H1 (cell line): Measurements from ENCODE around the gene CDK2. TPM values are rescaled to one million over a fixed set of nuclear protein-coding genes. Genes with fewer than 3 reads are reported as not detected.
A peak's percentile ranks its signal among the peaks of the same experiment; 100 is the strongest.

Experiments
- CTCF ChIA-PET: fragments of 300-600 bp; sonication (Branson Sonifier 250); formaldehyde crosslinking; loops from one replicate; lab custom pipeline; 2021; ENCODE audit not compliant: partially characterized antibody; lab: Charles Lee
- POLR2A ChIA-PET: fragments of 300-600 bp; sonication (Branson Sonifier 250); formaldehyde crosslinking; loops from one replicate; lab custom pipeline; 2021; ENCODE audit warnings: inconsistent platforms; ENCODE audit not compliant: partially characterized antibody; lab: Charles Lee
- DNase-seq, 2 experiments: peaks; one replicate each; pipeline versions ENCODE4 v3.0.0 to v3.0.0-alpha.2; 2010 to 2022; ENCODE audit warnings: low spot score in 2 of 2, low read depth in 1 of 2, mixed read lengths in 1 of 2
- FAIRE-seq: peaks from 2 replicates; lab custom pipeline; 2011; peaks lifted over from hg19 to GRCh38; lab: Jason Lieb, UNC
- H2AFZ ChIP-seq: 2 replicates; pipeline ENCODE4 v1.8.1; 2012; ENCODE audit warnings: low read length, inconsistent platforms
- H2AK5ac ChIP-seq: 2 replicates; pipeline ENCODE4 v1.6.1; 2013; ENCODE audit warnings: low read depth, low read length
- H2BK120ac ChIP-seq: replicated peaks from 2 replicates; pipeline ENCODE3; 2013; ENCODE audit warnings: low read depth, low read length, inconsistent platforms
- H2BK12ac ChIP-seq: 2 replicates; pipeline ENCODE4 v1.6.1; 2013; ENCODE audit warnings: low read depth, low read length
- H2BK15ac ChIP-seq: 2 replicates; pipeline ENCODE4 v1.6.1; 2013; ENCODE audit warnings: low read length
- H2BK20ac ChIP-seq: 2 replicates; pipeline ENCODE4 v1.6.1; 2013; ENCODE audit warnings: low read length
- H2BK5ac ChIP-seq: 2 replicates; pipeline ENCODE4 v1.6.1; 2013; ENCODE audit warnings: low read depth, low read length
- H3K14ac ChIP-seq: 2 replicates; pipeline ENCODE4 v1.6.1; 2013; ENCODE audit warnings: inconsistent platforms; ENCODE audit not compliant: insufficient read length
- H3K18ac ChIP-seq: 2 replicates; pipeline ENCODE4 v1.6.1; 2013; ENCODE audit warnings: low read length; ENCODE audit errors: extremely low read depth
- H3K23ac ChIP-seq: 2 replicates; pipeline ENCODE4 v1.6.1; 2013; ENCODE audit warnings: inconsistent platforms; ENCODE audit not compliant: insufficient read length
- H3K23me2 ChIP-seq: 2 replicates; pipeline ENCODE4 v1.6.1; 2013; ENCODE audit warnings: low read depth, low read length
- H3K27ac ChIP-seq: 2 replicates; pipeline ENCODE4 v1.6.1; 2011; ENCODE audit warnings: low read depth, low read length, inconsistent platforms
- H3K27me3 ChIP-seq, 4 experiments: replicated peaks in 1 of 4; 1 replicate in 1 of 4; 2 replicates in 3 of 4; pipeline versions ENCODE4 v1.6.1 to v1.8.1; 2011 to 2013; ENCODE audit warnings: low read length in 3 of 4, mild to moderate bottlenecking in 3 of 4, inconsistent platforms in 2 of 4, mixed read lengths in 2 of 4, moderate library complexity in 1 of 4; ENCODE audit not compliant: control insufficient read depth in 3 of 4, insufficient read depth in 3 of 4; ENCODE audit errors: extremely low read depth in 1 of 4
- H3K36me3 ChIP-seq, 4 experiments: 2 replicates each; pipeline versions ENCODE4 v1.6.1 to v1.8.1; 2011 to 2013; ENCODE audit warnings: mild to moderate bottlenecking in 4 of 4, low read length in 3 of 4, moderate library complexity in 2 of 4, control low read depth in 1 of 4, inconsistent platforms in 1 of 4; ENCODE audit not compliant: insufficient read depth in 4 of 4, control insufficient read depth in 2 of 4
- H3K4ac ChIP-seq: replicated peaks from 2 replicates; pipeline ENCODE3; 2013; ENCODE audit warnings: low read length, low read depth, mixed read lengths, inconsistent platforms; ENCODE audit not compliant: insufficient read length
- H3K4me1 ChIP-seq, 4 experiments: replicated peaks in 1 of 4; 1 replicate in 1 of 4; 2 replicates in 3 of 4; pipeline versions ENCODE4 v1.6.1 to v1.8.1; 2011 to 2013; ENCODE audit warnings: low read length in 3 of 4, inconsistent platforms in 2 of 4, mixed read lengths in 1 of 4; ENCODE audit not compliant: insufficient read depth in 4 of 4, control insufficient read depth in 3 of 4
- H3K4me2 ChIP-seq, 2 experiments: 2 replicates each; pipeline versions ENCODE4 v1.6.1 to v1.8.1; 2011 to 2013; ENCODE audit warnings: low read depth in 2 of 2, low read length in 2 of 2, control low read depth in 1 of 2, inconsistent platforms in 1 of 2, mild to moderate bottlenecking in 1 of 2; ENCODE audit not compliant: insufficient read depth in 1 of 2
- H3K4me3 ChIP-seq, 4 experiments: fragments of 200-600, 300-600 bp in 1 of 4; sonication (generic), shearing (Covaris generic), sonication (Bioruptor Twin) in 1 of 4; 2 replicates each; pipeline versions ENCODE4 v1.5.1 to v1.8.1; 2011 to 2016; ENCODE audit warnings: low read length in 4 of 4, low read depth in 3 of 4, control low read depth in 2 of 4, inconsistent platforms in 2 of 4, mild to moderate bottlenecking in 2 of 4, mixed read lengths in 1 of 4, moderate library complexity in 1 of 4; ENCODE audit not compliant: insufficient read depth in 2 of 4; ENCODE audit errors: extremely low read depth in 1 of 4
- H3K56ac ChIP-seq: replicated peaks from 2 replicates; pipeline ENCODE3; 2013; ENCODE audit warnings: low read depth, mild to moderate bottlenecking, mixed read lengths, low read length, inconsistent platforms; ENCODE audit not compliant: insufficient read length
- H3K79me1 ChIP-seq: 2 replicates; pipeline ENCODE4 v1.6.1; 2013; ENCODE audit warnings: low read depth, low read length, control low read depth
- H3K79me2 ChIP-seq, 2 experiments: 2 replicates each; pipeline versions ENCODE4 v1.6.1 to v1.8.1; 2012 to 2013; ENCODE audit warnings: low read length in 2 of 2, mild to moderate bottlenecking in 2 of 2, inconsistent platforms in 1 of 2; ENCODE audit not compliant: insufficient read depth in 2 of 2, control insufficient read depth in 1 of 2
- H3K9ac ChIP-seq, 4 experiments: replicated peaks in 1 of 4; 1 replicate in 1 of 4; 2 replicates in 3 of 4; pipeline versions ENCODE4 v1.6.1 to v1.8.1; 2011 to 2013; ENCODE audit warnings: low read depth in 3 of 4, low read length in 3 of 4, control low read depth in 2 of 4, mild to moderate bottlenecking in 2 of 4, moderate library complexity in 2 of 4, inconsistent platforms in 1 of 4; ENCODE audit errors: extremely low read depth in 1 of 4
- H3K9me3 ChIP-seq, 2 experiments: 2 replicates each; pipeline versions ENCODE4 v1.6.1 to v1.8.1; 2012 to 2013; ENCODE audit warnings: mild to moderate bottlenecking in 2 of 2, moderate library complexity in 2 of 2, control low read depth in 1 of 2, inconsistent platforms in 1 of 2, low read depth in 1 of 2, low read length in 1 of 2, mixed read lengths in 1 of 2; ENCODE audit not compliant: insufficient read depth in 2 of 2
- H4K20me1 ChIP-seq, 2 experiments: replicated peaks in 1 of 2; 2 replicates each; pipeline versions ENCODE3 to v1.8.1; 2011 to 2013; ENCODE audit warnings: inconsistent platforms in 2 of 2, low read length in 2 of 2, mild to moderate bottlenecking in 1 of 2; ENCODE audit not compliant: insufficient read depth in 2 of 2, control insufficient read depth in 1 of 2
- H4K5ac ChIP-seq: 2 replicates; pipeline ENCODE4 v1.6.1; 2013; ENCODE audit warnings: low read length, low read depth, mixed read lengths, inconsistent platforms; ENCODE audit not compliant: insufficient read length
- H4K8ac ChIP-seq: 2 replicates; pipeline ENCODE4 v1.8.0; 2013; ENCODE audit warnings: mild to moderate bottlenecking, moderate library complexity, low read length, inconsistent platforms; ENCODE audit not compliant: insufficient read depth; ENCODE audit errors: extremely low read depth
- H4K91ac ChIP-seq: replicated peaks from 2 replicates; pipeline ENCODE3; 2013; ENCODE audit warnings: low read length, mixed read lengths, inconsistent platforms; ENCODE audit not compliant: insufficient read length
- SRF ChIP-seq: IDR thresholded peaks from 2 replicates; pipeline ENCODE4 v1.6.1; 2011; ENCODE audit warnings: mild to moderate bottlenecking, low read depth, low read length, moderate library complexity
- TAF1 ChIP-seq: IDR thresholded peaks from 2 replicates; pipeline ENCODE4 v1.6.1; 2011; ENCODE audit warnings: mild to moderate bottlenecking, low read depth, low read length
- WGBS, 2 experiments: shearing (Covaris generic) in 1 of 2; methylation state at CpG; one replicate each; pipeline versions ENCODE4 v1.1.6 to v1.1.7; 2013 to 2015; ENCODE audit warnings: low lambda C conversion rate in 2 of 2, mixed read lengths in 2 of 2, inconsistent platforms in 1 of 2, low coverage in 1 of 2, missing lambda C conversion rate in 1 of 2; ENCODE audit not compliant: insufficient replicate concordance in 2 of 2, insufficient coverage in 1 of 2, insufficient read length in 1 of 2; ENCODE audit errors: extremely low coverage in 1 of 2, missing lambda C conversion rate in 1 of 2; 5-methylcytosine and 5-hydroxymethylcytosine counted together
- polyA plus RNA-seq, 7 experiments: library from polyadenylated mRNA; depleted of rRNA in 3 of 7; stranded (reverse) in 5 of 7; unstranded in 2 of 7; fragments of >200 nt in 5 of 7; fragments of 200-250 nt in 2 of 7; gene quantifications; 1 replicate in 5 of 7; 2 replicates in 1 of 7; 4 replicates in 1 of 7; pipeline versions ENCODE4 v1.2.1 to v1.2.3, GENCODE V29; 2011 to 2013; ENCODE audit warnings: missing spikeins in 2 of 7, mixed read lengths in 2 of 7
- total RNA-seq: library from RNA; stranded (reverse); fragmentation: NEBNext Ultra II Directional; extraction: Animal tissue kit (Norgen Biotek cat#: 25700); gene quantifications from 2 replicates; pipeline ENCODE4 v1.2.1, GENCODE V29; 2021

CDK2 gene
- total and polyA plus RNA-seq, 2 of the 8 experiments (the other 6 are each of a cell fraction or from before 2014, with no cell fraction given), result 39.4 to 42.5 TPM

GRCh38 chr12:55972911-55973598 is 6.4 kb downstream of the CDK2 start:
- Histone ChIP-seq H3K27ac (no peak overlapping the region), H3K36me3 (peaks cover 2 to 28% (median 14%) of the 10 kb centered on the region in 4 experiments; a peak in 5 of 8 replicates), H2AK5ac (peak overlapping the region; percentile 79; the same call in 1 of the 2 replicates), H3K56ac (peak overlapping the region; percentile 79), H2BK120ac (no peak overlapping the region), H2BK12ac (peak overlapping the region; percentile 63), H3K23ac (no peak overlapping the region), H3K27me3 (no peaks in the 10 kb centered on the region), H3K79me1 (peaks cover 2% of the 10 kb centered on the region; the same call in 1 of the 2 replicates), H3K18ac (no peak overlapping the region), H2AFZ (no peak overlapping the region), H3K79me2 (peaks cover 0 to 35% of the 10 kb centered on the region in 2 experiments; a peak in 3 of 4 replicates), H3K9me3 (no peaks in the 10 kb centered on the region), H3K23me2 (peaks cover 6% of the 10 kb centered on the region), H4K8ac (no peak overlapping the region; the same call in 1 of the 2 replicates), H2BK20ac (no peak overlapping the region), H3K4me2 (peak overlapping the region; percentile 90 to 96), H3K4ac (peak overlapping the region; percentile 97), H2BK15ac (peak overlapping the region; percentile 74; the same call in 1 of the 2 replicates), H3K14ac (no peak overlapping the region), H4K20me1 (peaks cover 0 to 3% of the 10 kb centered on the region in 2 experiments), H3K4me1 (peaks cover 0 to 6% (median 1%) of the 10 kb centered on the region in 4 experiments; a peak in 4 of 7 replicates), H3K9ac (peak overlapping the region in 3 of 4 experiments; percentile 49 to 65 (median 58); a peak in 5 of 7 replicates), H4K5ac (no peak overlapping the region), H2BK5ac (no peak overlapping the region), H4K91ac (peak overlapping the region; percentile 88), H3K4me3 (peak overlapping the region; percentile 39 to 61 (median 46); a peak in 7 of 8 replicates)
- DNase-seq, result no peak
- WGBS, 2 experiments, result 25 to 100% methylated on average over 1 to 18 of the region's 18 CpGs
- POLR2A ChIA-PET, result interaction anchor here (0.7 to 2.7 kb wide), 22 partner anchors 8 to 261 kb away, joined by 3 to 16 read pairs (median 6); partner anchors contain the start of genes DNAJC14, ERBB3, IKZF4 and MYL6
- no peak for FAIRE-seq
- CTCF ChIA-PET, result interaction anchor here (1.7 to 2.6 kb wide), 4 partner anchors 11 to 33 kb away, joined by 6 to 14 read pairs (median 7); no protein-coding TSS in a partner anchor
- no peak for TF ChIP-seq SRF
- TF ChIP-seq TAF1, result 0 out of 2 replicates have a peak, but pooled peaks have one; percentile 49
